Mammary epithelial cell (primary cell): Measurements from ENCODE around the gene TPD52L2.

Experiments
- EZH2 ChIP-seq: IDR thresholded peaks from 2 replicates; pipeline ENCODE4 v1.6.1; 2012; ENCODE audit warnings: low read length, inconsistent platforms, borderline replicate concordance
- TF ChIP-seq, protein P1 (sequence below), 2 donors: IDR thresholded peaks in 1 of 2; conservative IDR thresholded peaks in 1 of 2; 2 replicates each; pipeline ENCODE4 v1.5.1; 2011 to 2012; ENCODE audit warnings: inconsistent platforms in 2 of 2, low read length in 2 of 2, mild to moderate bottlenecking in 2 of 2, control low read depth in 1 of 2, low read depth in 1 of 2; ENCODE audit not compliant: insufficient read depth in 1 of 2; ENCODE audit errors: extremely low read depth in 1 of 2

DNA sequence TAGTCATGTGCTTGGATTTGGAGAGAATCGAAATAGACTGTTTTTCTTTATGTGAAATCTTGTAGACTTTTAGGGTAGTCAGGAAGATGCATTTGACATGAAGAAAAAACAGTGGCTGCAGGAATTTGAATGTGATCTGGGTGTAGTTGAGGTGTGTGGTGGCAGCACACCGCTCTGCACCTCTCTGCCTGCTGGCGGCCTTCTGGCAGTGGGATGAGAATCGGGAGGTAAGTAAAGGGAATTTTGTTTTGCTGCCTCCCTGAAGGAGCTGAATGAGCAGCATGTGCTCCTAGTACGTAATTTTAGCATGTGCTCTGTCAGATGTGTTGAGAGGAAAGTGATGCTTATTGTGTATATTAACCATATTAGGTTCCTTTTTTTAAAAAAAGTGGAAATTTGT is 3.2 kb downstream of the TPD52L2 start:
- TF ChIP-seq, protein P1, sequence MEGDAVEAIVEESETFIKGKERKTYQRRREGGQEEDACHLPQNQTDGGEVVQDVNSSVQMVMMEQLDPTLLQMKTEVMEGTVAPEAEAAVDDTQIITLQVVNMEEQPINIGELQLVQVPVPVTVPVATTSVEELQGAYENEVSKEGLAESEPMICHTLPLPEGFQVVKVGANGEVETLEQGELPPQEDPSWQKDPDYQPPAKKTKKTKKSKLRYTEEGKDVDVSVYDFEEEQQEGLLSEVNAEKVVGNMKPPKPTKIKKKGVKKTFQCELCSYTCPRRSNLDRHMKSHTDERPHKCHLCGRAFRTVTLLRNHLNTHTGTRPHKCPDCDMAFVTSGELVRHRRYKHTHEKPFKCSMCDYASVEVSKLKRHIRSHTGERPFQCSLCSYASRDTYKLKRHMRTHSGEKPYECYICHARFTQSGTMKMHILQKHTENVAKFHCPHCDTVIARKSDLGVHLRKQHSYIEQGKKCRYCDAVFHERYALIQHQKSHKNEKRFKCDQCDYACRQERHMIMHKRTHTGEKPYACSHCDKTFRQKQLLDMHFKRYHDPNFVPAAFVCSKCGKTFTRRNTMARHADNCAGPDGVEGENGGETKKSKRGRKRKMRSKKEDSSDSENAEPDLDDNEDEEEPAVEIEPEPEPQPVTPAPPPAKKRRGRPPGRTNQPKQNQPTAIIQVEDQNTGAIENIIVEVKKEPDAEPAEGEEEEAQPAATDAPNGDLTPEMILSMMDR (conservative IDR thresholded peaks at IDR 0.05 in 1 of 2, IDR thresholded peaks at IDR 0.05 in 1 of 2; ENCODE audit: extremely low read depth in 1 of 2, insufficient read depth in 1 of 2, low read depth in 1 of 2, low read length in 2 of 2): no peak
- TF ChIP-seq EZH2: no peak
